ENCODE data around the gene PILRA.

GRCh38 chr7:100360135-100360854 is 13.0 kb upstream of the PILRA start:
- TF ChIP-seq POLR2A (IDR thresholded peaks at IDR 0.05), result no peak
- no peak for TF ChIP-seq POLR2AphosphoS5 (IDR thresholded peaks at IDR 0.05)
- TF ChIP-seq CTCF (IDR thresholded peaks at IDR 0.05), result no peak
- TF ChIP-seq EP300 (IDR thresholded peaks at IDR 0.05), result no peak

Data from stomach (tissue), 4 donors.